ENCODE measurements around the gene KLF13.

GRCh38 chr15:31392761-31393401 lies 66.2 kb downstream of the KLF13 start:
- TF ChIP-seq, protein P1, sequence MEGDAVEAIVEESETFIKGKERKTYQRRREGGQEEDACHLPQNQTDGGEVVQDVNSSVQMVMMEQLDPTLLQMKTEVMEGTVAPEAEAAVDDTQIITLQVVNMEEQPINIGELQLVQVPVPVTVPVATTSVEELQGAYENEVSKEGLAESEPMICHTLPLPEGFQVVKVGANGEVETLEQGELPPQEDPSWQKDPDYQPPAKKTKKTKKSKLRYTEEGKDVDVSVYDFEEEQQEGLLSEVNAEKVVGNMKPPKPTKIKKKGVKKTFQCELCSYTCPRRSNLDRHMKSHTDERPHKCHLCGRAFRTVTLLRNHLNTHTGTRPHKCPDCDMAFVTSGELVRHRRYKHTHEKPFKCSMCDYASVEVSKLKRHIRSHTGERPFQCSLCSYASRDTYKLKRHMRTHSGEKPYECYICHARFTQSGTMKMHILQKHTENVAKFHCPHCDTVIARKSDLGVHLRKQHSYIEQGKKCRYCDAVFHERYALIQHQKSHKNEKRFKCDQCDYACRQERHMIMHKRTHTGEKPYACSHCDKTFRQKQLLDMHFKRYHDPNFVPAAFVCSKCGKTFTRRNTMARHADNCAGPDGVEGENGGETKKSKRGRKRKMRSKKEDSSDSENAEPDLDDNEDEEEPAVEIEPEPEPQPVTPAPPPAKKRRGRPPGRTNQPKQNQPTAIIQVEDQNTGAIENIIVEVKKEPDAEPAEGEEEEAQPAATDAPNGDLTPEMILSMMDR (IDR thresholded peaks at IDR 0.05; ENCODE audit: insufficient read depth, low read length) = no peak
- no peak for TF ChIP-seq POLR2AphosphoS5 (IDR thresholded peaks at IDR 0.05; ENCODE audit: low read depth)

Measured in HL-60 (cell line).